GM18873 (cell line): ENCODE measurements around the gene ZGRF1.
"Not testable (repeated sequence)": the region's sequence is repeated elsewhere in the genome, so short reads cannot be mapped to it uniquely, and the experiment has no call there.

Experiments used
- ATAC-seq: cut with Tn5 transposase; IDR thresholded peaks from one replicate; pipeline ENCODE4 v1.9.1; 2021; ENCODE audit warnings: mild to moderate bottlenecking, moderate library complexity, moderate number of reproducible peaks; ENCODE audit not compliant: unreplicated experiment, low FRiP score

ZGRF1 gene

GRCh38 chr4:112559053-112559452 is 77.7 kb downstream of the ZGRF1 start:
- no peak for ATAC-seq

DNA sequence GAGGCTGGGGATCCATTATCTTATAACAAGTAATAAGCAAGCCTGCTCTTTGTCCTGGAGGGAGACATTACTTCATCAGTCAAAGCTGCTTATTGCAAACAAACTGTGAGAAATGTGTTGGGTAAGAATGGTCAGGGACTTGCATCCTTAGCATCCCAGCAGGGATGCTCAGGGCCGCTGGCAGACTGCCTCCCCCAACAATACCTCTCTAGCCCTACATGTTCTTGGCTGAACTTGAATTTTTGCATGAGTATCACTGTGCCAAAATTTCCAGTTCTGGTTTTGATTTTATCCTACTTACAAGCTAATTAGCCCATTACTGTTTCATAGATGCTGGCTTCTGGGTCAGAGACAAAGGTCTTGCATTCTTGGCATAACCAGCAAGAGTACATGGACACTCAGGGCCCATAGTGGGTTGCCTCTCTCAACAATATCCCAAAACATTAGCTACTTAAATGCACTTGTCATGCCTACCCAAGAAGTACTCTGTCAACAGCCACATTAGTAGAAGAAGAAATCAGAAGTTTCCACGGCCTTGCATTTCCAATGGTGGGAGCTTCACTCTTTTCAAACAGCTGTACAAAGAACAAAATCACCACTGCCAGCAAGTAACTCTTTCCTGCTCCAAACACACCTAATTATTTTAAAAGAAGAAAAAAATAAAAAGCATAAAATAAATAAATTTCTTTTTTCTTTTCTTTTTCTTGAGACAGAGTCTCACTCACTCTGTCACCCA is 78.9 kb downstream of the ZGRF1 start:
- no peak for ATAC-seq

DNA sequence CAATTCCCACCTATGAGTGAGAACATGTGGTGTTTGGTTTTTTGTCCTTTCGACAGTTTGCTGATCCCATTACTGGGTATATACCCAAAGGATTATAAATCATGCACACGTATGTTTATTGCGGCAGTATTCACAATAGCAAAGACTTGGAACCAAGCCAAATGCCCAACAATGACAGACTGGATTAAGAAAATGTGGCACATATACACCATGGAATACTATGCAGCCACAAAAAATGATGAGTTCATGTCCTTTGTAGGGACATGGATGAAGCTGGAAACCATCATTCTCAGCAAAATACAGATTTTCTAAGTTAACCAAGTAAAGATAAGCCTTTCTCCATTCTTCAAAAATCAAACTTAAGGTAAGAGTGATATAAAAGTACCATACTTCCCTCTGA is 82.4 kb downstream of the ZGRF1 start:
- ATAC-seq: not testable (repeated sequence)

- ATAC-seq: no peak
Observed at GRCh38 chr4:112552668-112553067, 84.0 kb downstream of the ZGRF1 start.

- ATAC-seq: no peak
Observed at GRCh38 chr4:112550728-112551127, 86.0 kb downstream of the ZGRF1 start.

DNA sequence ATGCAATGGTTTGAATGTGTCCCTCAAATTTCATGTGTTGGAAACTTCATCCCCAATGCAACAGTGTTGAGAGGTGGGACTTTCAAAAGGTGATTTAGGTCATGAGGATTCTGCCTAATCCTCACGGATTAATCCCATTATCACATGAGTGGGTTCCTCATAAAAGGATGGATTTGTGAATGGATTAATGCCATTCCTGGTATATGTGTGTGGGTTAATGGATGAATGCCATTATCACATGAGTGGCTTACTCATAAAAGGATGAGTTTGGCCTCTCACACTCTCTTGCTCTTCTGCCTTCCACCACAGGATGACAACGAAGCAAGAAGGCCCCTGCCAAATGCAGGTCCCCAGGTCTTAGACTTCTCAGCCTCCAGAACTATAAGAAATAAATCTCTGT is 90.2 kb downstream of the ZGRF1 start:
- ATAC-seq: no peak

GRCh38 chr4:112545346-112545745 is 91.4 kb downstream of the ZGRF1 start:
- ATAC-seq: no peak

DNA sequence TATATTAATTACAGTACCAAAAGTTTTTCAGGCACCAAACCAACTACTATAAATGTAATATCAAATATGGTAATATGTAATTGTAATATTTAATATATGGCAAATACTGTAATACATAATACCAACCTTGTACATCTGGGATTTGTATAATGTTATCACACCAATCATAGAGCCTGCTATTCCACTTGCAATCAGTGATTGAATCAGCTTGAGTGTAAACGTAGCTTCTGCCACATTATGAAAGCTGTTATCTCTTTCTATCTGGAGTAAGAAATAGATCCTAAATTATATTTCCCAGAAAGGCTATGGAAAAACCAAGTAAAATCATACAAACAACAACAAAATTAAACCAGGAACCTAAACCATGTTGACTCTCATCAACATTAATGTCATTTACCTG is 96.0 kb downstream of the ZGRF1 start:
- no peak for ATAC-seq

DNA sequence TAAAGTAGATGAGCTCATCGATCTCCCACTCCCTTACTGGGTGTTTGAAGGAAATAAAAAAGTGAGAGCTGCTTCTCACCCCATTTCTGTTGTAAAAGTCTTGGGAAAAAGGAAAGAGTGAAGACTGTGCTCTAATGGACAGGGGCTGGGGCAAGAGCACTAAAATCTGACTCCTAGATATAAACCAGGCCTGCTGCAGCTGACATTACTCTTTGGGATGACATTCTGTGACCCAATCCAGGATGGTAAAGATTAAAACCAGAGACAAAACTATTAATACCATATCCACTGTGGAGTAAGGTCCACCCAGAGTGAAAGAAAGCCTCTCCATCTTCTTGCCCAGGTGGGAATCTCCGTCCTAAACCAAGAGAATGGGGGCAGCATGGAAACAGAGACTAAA is 100.6 kb downstream of the ZGRF1 start:
- no peak for ATAC-seq

GRCh38 chr4:112532267-112532666 is 104.4 kb downstream of the ZGRF1 start:
- no peak for ATAC-seq

GRCh38 chr4:112531146-112531545 is 105.6 kb downstream of the ZGRF1 start:
- ATAC-seq: no peak

DNA sequence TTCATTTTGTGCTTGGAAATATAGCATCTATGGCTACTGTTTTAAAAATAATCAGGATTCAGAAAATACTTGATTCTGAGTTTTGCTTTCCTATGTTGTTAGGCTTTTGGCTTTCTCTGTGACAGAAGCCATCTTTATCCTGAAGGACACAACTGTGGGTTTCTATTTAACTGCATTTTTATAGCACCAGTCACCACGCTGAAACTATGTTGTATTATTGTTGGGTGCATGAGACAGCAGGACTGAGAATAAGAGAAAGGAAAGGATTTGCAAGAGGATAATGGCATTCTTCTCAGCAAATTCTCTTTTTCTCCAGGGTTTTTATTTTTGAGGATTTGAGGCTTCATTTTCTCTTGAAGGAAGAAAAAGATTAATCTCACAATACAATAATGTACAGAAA is 110.6 kb downstream of the ZGRF1 start:
- no peak for ATAC-seq

DNA sequence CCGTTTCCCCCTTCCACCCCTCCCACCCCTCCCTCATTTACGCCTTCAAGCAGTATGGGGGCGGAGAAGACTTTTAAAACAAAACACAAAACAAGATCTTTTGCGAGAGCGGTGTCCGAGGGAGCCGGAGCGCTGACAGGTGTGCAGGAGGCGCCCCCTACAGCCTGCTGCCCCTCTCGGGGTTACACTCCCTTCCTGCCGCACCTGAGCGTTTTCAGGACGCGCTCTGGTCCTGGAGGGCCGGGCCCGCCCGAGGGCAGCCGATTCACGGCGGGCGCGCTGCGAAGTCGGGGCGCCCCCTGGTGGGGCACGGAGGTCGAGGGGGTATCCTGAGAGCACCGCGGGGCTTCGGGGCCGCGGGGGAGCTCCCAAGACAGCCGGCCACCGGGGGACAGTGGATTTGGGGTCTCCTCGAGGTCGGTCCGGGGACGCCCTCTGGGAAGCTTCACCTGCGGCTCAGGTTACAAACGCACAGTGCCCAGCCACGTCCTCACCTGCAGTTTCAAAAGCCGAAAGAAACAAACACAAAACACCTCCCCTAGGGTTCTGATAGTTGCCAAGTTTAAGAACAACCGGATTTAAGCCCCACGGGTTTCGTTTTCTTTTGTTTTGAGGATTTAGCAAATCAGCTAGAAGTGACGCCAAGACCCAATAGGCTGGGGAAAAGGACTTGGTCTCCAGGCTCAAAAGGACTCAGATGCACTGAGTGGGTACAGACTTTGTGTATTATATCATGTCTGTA is 112.8 kb downstream of the ZGRF1 start:
- ATAC-seq: peak; percentile 71

DNA sequence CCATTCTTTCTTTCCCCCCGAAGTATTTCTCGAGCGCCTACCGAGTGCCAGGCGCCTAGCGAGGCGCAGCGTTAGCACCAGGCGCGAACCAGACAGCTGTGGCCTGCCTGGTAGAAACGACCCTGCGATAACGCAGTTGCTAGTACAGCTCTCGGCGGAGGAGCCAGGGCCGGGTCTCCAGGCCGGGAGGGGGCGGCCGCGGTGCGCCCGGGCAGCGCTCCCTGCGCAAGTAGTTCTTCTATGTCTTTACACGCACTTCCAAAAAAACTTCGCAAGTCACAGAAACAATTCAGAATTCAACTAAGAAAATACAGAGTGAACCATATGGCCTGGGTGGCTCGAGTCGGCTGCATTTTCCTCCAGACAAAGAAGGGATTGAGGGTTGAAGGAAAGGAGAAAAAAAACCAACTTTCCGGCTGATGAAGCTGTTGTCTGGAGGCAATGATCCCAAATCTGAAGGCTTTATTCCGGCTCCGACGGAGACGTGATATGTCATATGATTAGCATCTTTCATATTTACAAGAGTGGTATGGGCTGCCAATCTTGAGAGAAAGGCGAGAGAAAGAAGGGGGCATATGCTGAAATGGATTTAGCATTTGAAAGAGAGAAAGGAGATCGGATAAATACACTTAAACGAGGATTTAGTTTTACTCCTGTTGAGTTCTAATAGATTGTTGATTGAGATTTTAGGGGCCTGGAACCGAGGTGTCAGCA is 113.5 kb downstream of the ZGRF1 start:
- ATAC-seq: no peak

GRCh38 chr4:112522431-112522830 is 114.3 kb downstream of the ZGRF1 start:
- ATAC-seq: not testable (repeated sequence)

GRCh38 chr4:112521123-112522023 is 115.3 kb downstream of the ZGRF1 start:
- ATAC-seq: no peak

DNA sequence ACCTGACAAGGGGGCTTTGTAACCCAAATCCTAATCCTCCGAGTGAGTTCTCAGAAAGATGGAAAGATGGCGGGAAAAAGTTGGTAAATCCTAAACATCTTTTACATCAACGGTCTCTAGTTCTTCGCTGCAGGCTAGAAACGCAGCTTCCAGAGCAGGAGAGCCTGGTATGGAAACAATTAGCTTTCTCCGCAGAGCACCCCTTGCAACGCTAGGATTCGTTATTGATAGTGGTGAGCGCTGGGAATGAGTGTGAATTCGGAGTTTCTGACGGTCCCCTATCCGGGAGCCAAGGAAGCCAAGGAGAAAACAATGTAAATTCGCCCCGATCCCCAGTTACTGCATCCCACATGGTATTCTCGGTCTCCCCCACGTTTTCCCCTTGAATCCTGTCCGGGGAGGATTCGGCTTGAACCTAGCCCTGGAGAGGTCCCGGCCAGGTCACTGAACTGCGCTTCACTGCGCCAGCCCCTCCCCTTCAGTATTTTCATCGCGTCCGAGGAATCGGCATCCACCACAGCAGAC is 116.0 kb downstream of the ZGRF1 start:
- ATAC-seq: no peak

DNA sequence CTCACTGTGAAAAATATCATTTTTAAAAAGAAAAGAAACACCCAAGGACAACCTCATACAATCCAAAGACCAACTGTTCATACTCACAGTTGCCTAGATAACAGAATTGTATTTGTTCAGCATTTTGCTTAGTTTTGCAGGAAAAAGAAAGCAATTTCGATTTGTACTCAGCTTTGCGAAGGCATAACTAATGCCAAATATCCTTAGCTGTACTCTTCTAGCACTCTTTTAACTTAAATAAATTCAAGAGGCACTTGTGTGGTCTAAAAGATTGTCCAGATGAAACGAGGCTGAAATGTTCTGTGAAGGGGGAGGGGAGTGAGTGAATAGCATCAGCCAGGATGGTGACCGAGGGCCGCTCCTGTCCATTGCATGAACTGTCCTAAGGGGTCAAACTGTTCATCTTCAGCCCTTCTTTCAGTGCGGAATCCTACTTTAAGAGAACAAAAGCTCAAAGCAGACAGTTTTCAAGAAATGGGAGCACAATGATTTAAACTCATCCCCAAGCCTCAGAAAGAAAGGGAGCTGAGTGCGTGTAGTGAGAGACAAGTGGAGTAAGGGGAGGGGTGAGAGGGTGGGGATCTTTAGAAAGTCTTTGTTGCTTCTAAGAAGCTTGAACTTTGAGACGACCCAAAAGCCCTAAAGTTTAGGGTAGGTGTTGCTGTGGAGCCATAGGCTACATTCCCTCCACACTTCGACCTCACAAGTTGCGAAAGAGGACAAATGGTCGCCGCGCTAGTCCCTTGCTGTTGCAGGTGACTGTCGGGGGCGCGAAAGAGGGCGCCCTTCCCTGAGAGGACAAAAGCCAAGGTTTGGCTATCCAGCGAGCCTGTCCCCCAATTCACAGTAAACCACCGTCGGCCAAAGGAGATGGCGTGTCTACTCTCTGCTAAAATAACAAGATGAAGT is 116.8 kb downstream of the ZGRF1 start:
- ATAC-seq: no peak

GRCh38 chr4:112518675-112519074 is 118.0 kb downstream of the ZGRF1 start:
- ATAC-seq: no peak
